Measurements from ENCODE around the gene TMEM30A.

- TF ChIP-seq POLR2A (IDR thresholded peaks at IDR 0.05; ENCODE audit: low read depth) (no peak), CTCF (IDR thresholded peaks at IDR 0.05) (no peak), POLR2AphosphoS5 (IDR thresholded peaks at IDR 0.05) (no peak)
Observed at GRCh38 chr6:75292555-75292954, 8.0 kb upstream of the TMEM30A start.
